GM10847 (cell line): ENCODE results near the gene PCDHGB2.

Experiments used
- POLR2A ChIP-seq: IDR thresholded peaks from 2 replicates; pipeline ENCODE4 v1.6.1; 2011; ENCODE audit not compliant: insufficient read length; ENCODE audit errors: extremely low read depth

PCDHGB2 gene

DNA sequence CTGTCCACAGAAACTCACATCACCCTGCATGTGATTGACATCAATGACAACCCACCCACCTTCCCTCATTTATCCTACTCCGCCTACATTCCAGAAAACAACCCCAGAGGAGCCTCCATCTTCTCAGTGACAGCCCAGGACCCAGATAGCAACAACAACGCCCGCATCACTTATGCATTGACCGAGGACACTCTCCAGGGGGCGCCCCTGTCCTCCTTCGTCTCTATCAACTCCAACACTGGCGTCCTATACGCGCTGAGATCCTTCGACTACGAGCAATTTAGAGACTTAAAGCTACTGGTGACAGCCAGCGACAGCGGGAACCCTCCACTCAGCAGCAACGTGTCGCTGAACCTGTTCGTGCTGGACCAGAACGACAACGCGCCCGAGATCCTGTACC is 14.5 kb upstream of the PCDHGB2 start:
- no peak for TF ChIP-seq POLR2A

DNA sequence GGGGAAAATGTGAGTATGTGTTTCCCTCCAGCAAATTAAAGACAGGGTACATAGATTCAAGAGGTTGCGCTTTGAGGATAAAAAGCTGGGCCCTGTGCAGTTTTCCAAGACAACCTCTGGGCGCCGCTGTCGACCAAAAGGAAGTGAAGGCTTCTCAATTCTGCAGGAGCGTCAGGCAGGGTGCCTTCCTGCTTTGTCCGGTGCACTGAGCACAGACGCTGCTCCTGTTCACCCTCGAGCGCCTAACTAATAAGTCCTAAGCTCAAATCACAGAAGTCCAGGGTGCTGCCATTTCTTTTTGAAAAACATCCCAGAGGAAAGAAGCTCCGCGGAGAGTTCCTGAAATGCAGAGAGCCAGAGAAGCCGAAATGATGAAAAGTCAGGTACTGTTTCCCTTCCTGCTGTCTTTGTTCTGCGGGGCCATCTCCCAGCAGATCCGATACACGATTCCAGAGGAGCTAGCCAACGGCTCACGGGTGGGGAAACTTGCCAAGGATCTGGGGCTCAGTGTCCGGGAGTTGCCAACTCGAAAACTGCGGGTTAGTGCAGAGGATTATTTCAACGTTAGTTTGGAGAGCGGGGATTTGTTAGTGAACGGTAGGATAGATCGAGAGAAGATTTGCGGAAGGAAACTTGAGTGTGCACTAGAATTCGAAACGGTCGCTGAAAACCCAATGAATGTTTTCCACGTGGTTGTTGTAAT is 9.7 kb upstream of the PCDHGB2 start, which contains the start of gene PCDHGB1:
TSS of gene PCDHGB1 (plus strand) at position 183 of the 703 bp plus-strand sequence. CDS start at position 345, 162 bp downstream.
- no peak for TF ChIP-seq POLR2A

DNA sequence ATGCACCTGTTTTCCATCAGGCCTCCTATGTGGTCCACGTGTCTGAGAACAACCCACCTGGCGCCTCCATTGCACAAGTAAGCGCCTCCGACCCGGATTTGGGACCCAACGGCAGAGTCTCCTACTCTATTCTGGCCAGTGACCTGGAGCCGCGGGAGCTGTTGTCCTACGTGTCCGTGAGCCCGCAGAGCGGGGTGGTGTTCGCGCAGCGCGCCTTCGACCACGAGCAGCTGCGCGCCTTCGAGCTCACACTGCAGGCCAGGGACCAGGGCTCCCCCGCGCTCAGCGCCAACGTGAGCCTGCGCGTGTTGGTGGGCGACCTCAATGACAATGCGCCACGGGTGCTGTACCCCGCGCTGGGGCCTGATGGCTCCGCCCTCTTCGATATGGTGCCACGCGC is 8.2 kb upstream of the PCDHGB2 start:
- no peak for TF ChIP-seq POLR2A

DNA sequence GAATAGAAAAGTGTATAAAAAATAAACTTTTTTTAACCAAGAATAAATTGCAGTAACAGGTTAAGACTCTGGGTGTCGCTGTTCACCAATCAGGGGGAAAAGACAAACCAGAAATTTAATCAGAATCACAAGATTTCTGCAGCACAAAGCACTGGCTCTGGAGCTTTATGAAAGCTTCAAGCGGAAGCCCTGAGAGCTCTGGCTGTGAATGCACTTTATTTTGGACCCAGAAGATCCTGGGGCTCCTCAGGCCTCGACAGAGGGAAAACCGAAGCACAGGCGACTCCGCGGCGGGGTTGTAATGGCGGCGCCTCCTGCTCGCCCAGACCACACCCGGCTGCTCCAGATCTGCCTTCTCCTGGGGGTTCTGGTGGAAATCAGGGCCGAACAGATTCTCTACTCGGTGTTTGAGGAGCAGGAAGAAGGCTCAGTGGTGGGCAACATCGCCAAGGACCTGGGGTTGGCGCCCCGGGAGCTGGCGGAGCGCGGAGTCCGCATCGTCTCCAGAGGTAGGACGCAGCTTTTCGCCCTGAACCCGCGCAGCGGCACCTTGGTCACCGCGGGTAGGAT is 4.8 kb upstream of the PCDHGB2 start, which contains the start of gene PCDHGA4:
TSS of gene PCDHGA4 (plus strand) at position 122 of the 570 bp plus-strand sequence. CDS start at position 209, 87 bp downstream.
- no peak for TF ChIP-seq POLR2A

DNA sequence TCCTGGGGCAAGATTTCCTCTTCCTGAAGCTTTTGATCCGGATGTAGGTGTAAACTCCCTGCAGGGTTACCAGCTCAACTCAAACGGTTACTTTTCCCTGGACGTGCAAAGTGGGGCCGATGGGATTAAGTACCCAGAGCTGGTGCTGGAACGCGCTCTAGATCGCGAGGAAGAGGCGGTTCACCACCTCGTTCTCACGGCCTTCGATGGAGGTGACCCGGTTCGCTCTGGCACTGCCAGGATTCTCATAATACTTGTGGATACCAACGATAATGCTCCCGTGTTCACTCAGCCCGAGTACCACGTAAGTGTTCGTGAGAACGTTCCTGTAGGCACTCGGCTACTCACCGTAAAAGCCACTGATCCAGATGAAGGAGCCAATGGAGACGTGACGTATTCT is 4.2 kb upstream of the PCDHGB2 start:
- no peak for TF ChIP-seq POLR2A

DNA sequence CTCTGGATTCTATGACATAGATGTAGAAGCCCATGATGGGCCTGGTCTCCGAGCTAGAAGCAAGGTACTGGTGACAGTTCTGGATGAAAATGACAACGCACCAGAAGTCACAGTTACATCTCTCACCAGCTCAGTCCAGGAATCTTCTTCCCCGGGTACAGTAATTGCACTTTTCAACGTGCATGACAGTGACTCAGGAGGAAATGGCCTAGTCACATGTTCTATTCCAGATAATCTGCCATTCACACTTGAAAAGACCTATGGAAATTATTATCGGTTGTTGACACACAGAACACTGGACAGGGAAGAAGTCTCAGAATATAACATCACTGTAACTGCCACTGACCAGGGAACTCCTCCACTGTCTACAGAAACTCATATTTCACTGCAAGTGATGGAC is 3.7 kb upstream of the PCDHGB2 start:
- no peak for TF ChIP-seq POLR2A

DNA sequence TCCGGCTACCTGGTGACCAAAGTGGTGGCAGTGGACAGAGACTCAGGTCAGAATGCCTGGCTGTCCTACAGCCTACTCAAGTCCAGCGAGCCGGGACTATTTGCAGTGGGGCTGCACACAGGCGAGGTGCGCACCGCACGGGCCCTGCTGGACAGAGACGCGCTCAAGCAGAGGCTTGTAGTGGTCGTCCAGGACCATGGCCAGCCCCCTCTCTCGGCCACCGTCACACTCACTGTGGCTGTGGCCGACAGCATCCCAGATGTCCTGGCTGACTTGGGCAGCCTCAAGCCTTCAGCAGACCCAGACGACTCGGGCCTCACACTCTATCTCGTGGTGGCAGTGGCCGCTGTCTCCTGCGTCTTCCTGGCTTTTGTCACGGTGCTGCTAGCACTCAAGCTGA is 2.8 kb upstream of the PCDHGB2 start:
- TF ChIP-seq POLR2A: no peak

DNA sequence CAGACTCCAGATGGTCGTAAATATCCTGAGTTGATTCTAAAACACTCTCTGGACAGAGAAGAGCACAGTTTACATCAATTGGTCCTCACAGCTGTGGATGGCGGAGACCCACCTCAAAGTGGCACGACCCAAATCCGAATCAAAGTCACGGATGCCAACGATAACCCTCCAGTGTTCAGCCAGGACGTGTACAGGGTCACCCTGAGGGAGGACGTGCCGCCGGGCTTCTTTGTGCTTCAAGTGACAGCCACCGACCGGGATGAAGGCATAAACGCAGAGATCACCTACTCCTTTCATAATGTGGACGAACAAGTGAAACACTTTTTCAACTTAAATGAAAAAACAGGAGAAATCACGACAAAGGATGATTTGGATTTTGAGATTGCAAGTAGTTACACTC is 891 bp downstream of the PCDHGB2 start:
- no peak for TF ChIP-seq POLR2A

DNA sequence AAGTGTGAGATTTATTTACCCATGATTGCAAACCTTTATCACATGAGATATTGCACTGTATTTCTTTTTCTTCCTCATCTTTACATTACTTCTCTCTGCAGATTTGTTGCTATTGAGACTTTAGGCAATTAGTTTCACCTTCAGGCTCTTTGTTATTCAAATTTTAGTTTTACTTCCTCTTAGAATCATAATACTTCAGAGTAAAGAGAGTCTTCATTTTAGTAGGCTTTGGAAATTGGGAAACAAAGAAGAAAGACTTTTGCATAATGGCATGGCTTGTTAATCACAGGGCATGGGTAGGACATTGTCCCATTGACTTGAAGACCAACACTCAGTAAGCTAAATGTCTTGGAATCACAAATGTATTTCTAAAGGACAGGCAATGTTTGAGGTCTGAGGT is 2.9 kb downstream of the PCDHGB2 start:
- TF ChIP-seq POLR2A: no peak

DNA sequence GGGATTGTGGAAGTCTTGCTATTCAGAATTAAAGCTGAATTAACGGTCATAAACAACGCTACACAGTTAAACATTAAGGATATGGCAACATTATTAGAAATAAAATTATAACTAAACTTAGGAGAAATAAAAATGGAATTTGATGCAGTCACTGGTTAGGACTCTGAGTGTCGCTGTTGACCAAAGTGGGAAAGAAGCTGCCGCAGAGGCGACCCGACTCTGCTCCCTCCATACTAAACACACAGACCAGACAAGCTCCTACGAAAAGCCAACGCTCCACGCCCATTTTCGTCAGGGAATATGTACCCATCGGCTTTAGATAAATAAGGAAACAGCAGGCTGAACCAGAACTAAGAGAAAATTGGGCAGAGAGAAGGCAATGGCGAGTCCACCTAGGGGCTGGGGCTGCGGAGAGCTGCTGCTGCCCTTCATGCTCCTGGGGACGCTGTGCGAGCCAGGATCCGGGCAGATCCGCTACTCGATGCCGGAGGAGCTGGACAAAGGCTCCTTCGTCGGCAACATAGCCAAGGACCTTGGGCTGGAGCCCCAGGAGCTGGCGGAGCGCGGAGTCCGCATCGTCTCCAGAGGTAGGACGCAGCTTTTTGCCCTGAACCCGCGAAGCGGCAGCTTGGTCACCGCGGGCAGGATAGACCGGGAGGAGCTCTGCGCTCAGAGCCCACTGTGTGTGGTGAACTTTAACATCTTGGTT is 4.3 kb downstream of the PCDHGB2 start, which contains the start of gene PCDHGA5:
TSS of gene PCDHGA5 (plus strand) at position 211 of the 709 bp plus-strand sequence. CDS start at position 380, 169 bp downstream.
- no peak for TF ChIP-seq POLR2A

DNA sequence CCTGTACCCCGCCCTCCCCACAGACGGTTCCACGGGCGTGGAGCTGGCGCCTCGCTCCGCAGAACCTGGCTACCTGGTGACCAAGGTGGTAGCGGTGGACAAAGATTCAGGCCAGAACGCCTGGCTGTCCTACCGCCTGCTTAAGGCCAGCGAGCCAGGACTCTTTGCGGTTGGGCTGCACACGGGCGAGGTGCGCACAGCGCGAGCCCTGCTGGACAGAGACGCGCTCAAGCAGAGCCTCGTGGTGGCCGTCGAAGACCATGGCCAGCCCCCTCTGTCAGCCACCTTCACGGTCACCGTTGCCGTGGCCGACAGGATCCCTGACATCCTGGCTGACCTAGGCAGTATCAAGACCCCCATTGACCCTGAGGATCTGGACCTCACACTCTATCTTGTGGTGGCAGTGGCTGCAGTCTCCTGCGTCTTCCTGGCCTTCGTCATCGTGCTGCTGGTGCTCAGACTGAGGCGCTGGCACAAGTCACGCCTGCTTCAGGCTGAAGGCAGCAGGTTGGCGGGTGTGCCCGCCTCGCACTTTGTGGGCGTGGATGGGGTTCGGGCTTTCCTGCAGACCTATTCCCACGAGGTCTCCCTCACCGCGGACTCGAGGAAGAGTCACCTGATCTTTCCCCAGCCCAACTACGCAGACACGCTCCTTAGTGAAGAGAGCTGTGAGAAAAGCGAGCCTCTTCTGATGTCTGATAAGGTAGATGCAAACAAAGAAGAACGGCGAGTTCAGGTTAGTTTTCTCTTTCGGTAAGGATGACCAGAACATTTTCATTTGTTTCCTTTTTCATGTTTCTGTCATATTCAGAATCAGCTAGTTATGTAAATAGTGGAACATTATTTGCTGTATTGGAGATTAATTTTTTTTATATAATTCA is 6.5 kb downstream of the PCDHGB2 start:
- TF ChIP-seq POLR2A: no peak

DNA sequence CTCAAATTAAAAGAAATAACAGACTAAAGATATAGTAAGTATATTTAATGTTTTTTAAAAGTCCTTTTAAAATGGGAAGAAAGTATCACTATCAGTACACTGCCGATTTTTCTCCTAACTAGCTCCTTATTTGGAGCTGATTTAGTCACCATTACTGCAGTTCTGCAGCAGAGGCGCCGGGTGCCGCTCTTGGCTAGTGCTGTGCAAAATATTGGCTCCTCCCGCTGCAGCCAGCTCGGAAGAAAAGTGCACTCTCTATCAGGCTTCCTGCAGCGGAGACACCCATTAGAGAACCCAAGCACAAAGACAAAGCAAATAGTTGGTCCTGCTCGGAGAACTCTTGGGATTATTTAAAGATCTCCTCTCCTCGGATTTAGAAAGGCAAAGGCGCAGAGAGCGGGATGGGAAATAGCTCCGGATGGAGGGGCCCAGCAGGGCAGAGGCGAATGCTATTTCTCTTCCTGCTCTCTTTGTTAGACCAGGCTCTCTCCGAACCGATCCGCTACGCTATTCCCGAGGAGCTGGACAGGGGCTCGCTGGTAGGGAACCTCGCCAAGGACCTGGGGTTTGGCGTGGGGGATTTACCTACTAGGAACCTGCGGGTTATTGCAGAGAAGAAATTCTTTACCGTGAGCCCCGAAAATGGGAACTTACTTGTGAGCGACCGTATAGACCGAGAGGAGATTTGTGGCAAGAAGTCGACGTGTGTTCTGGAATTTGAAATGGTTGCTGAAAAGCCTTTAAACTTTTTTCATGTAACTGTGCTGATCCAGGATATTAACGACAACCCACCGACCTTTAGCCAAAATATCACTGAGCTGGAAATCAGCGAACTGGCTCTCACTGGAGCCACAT is 10.4 kb downstream of the PCDHGB2 start, which contains the start of gene PCDHGB3:
TSS of gene PCDHGB3 (plus strand) at position 249 of the 855 bp plus-strand sequence. CDS start at position 402, 153 bp downstream.
- TF ChIP-seq POLR2A: no peak

DNA sequence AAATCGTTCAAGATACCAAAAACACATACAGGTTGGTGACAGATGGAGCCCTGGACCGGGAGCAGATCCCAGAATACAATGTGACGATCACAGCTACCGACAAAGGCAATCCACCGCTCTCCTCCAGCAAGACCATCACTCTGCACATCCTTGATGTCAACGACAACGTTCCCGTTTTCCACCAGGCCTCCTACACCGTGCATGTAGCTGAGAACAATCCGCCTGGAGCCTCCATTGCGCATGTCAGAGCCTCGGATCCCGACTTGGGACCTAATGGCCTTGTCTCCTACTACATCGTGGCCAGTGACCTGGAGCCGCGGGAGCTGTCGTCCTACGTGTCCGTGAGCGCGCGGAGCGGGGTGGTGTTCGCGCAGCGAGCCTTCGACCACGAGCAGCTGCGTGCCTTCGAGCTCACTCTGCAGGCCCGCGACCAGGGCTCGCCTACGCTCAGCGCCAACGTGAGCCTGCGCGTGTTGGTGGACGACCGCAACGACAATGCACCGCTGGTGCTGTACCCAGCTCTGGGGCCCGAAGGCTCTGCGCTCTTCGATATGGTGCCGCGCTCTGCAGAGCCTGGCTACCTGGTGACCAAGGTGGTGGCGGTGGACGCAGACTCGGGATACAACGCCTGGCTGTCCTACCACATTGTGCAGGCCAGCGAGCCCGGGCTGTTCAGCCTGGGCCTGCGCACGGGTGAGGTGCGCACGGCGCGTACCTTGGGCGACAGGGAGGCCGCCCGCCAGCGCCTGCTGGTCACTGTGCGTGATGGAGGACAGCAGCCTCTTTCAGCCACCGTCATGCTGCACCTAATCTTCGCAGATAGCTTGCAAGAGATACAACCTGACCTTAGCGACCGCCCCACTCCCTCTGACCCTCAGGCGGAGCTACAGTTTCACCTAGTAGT is 12.0 kb downstream of the PCDHGB2 start:
- TF ChIP-seq POLR2A: no peak
